ENCODE results near the gene RAB26.

GRCh38 chr16:2176047-2176446, 27.6 kb downstream of the RAB26 start:
- TF ChIP-seq PRPF4 (IDR thresholded peaks at IDR 0.05; ENCODE audit: low read depth, low read length, poor library complexity, severe bottlenecking), result no peak
- TF ChIP-seq ZFP90 (CRISPR knock-in tag; IDR thresholded peaks at IDR 0.05; ENCODE audit: borderline replicate concordance), result no peak
- TF ChIP-seq, protein P1, sequence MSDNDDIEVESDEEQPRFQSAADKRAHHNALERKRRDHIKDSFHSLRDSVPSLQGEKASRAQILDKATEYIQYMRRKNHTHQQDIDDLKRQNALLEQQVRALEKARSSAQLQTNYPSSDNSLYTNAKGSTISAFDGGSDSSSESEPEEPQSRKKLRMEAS (IDR thresholded peaks at IDR 0.05), result no peak
- no peak for TF ChIP-seq FOXA1 (IDR thresholded peaks at IDR 0.05)
- no peak for TF ChIP-seq FOXA1 (CRISPR knock-in tag; IDR thresholded peaks at IDR 0.05)
- TF ChIP-seq, protein P2, sequence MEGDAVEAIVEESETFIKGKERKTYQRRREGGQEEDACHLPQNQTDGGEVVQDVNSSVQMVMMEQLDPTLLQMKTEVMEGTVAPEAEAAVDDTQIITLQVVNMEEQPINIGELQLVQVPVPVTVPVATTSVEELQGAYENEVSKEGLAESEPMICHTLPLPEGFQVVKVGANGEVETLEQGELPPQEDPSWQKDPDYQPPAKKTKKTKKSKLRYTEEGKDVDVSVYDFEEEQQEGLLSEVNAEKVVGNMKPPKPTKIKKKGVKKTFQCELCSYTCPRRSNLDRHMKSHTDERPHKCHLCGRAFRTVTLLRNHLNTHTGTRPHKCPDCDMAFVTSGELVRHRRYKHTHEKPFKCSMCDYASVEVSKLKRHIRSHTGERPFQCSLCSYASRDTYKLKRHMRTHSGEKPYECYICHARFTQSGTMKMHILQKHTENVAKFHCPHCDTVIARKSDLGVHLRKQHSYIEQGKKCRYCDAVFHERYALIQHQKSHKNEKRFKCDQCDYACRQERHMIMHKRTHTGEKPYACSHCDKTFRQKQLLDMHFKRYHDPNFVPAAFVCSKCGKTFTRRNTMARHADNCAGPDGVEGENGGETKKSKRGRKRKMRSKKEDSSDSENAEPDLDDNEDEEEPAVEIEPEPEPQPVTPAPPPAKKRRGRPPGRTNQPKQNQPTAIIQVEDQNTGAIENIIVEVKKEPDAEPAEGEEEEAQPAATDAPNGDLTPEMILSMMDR (CRISPR knock-in tag; IDR thresholded peaks at IDR 0.05), result no peak
- TF ChIP-seq, protein P3, sequence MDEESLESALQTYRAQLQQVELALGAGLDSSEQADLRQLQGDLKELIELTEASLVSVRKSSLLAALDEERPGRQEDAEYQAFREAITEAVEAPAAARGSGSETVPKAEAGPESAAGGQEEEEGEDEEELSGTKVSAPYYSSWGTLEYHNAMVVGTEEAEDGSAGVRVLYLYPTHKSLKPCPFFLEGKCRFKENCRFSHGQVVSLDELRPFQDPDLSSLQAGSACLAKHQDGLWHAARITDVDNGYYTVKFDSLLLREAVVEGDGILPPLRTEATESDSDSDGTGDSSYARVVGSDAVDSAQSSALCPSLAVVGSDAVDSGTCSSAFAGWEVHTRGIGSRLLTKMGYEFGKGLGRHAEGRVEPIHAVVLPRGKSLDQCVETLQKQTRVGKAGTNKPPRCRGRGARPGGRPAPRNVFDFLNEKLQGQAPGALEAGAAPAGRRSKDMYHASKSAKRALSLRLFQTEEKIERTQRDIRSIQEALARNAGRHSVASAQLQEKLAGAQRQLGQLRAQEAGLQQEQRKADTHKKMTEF (CRISPR knock-in tag; IDR thresholded peaks at IDR 0.05), result no peak
- TF ChIP-seq NFE2 (CRISPR knock-in tag; IDR thresholded peaks at IDR 0.05), result no peak
- TF ChIP-seq SALL2 (CRISPR knock-in tag; IDR thresholded peaks at IDR 0.05), result no peak
- no peak for TF ChIP-seq PBX3 (CRISPR knock-in tag; IDR thresholded peaks at IDR 0.05; ENCODE audit: borderline replicate concordance)
- TF ChIP-seq MED13 (CRISPR knock-in tag; IDR thresholded peaks at IDR 0.05), result no peak
- TF ChIP-seq RAD51 (IDR thresholded peaks at IDR 0.05; ENCODE audit: borderline replicate concordance), result no peak
- TF ChIP-seq ATF3 (CRISPR knock-in tag; IDR thresholded peaks at IDR 0.05), result no peak
- no peak for TF ChIP-seq HBP1 (CRISPR knock-in tag; IDR thresholded peaks at IDR 0.05; ENCODE audit: low read depth)
- TF ChIP-seq ZBTB33 (CRISPR knock-in tag; IDR thresholded peaks at IDR 0.05), result no peak
